HEK293 (cell line): ENCODE results near the gene POC1B.

ENCODE experiments used
- CTCF ChIA-PET: fragments of 350-600 bp; formaldehyde crosslinking; extraction: SDS; loops from one replicate; lab custom pipeline; 2021; ENCODE audit warnings: antibody characterized with exemption; lab: Yijun Ruan, JAX
- POLR2A ChIA-PET: fragments of 300-600 bp; formaldehyde crosslinking; extraction: SDS; loops from one replicate; lab custom pipeline; 2020; ENCODE audit warnings: antibody characterized with exemption, inconsistent platforms; lab: Yijun Ruan, JAX
- H3K27ac ChIP-seq: fragments of 200-500 bp; sonication (Bioruptor generic); 2 replicates; pipeline ENCODE4 v1.5.1; 2014; ENCODE audit warnings: low read depth, low read length, control low read depth, inconsistent platforms; ENCODE audit errors: extremely low read depth
- H3K36me3 ChIP-seq, 2 experiments: fragments of 200-500 bp in 1 of 2; sonication (Bioruptor generic) in 1 of 2; 1 replicate in 1 of 2; 2 replicates in 1 of 2; pipeline ENCODE4 v1.5.1; 2014 to 2017; ENCODE audit warnings: inconsistent platforms in 2 of 2, low read length in 2 of 2; ENCODE audit not compliant: control insufficient read depth in 2 of 2, insufficient read depth in 1 of 2
- H3K4me1 ChIP-seq: fragments of 200-500 bp; sonication (Bioruptor generic); 2 replicates; pipeline ENCODE4 v1.5.1; 2014; ENCODE audit warnings: mild to moderate bottlenecking, low read length, inconsistent platforms; ENCODE audit not compliant: control insufficient read depth, insufficient read depth
- H3K4me3 ChIP-seq: 2 replicates; pipeline ENCODE4 v1.5.1; 2011; ENCODE audit warnings: low read depth, mild to moderate bottlenecking, control low read depth, low read length, moderate library complexity
- H3K9me3 ChIP-seq: fragments of 200-500 bp; sonication (Bioruptor generic); 2 replicates; pipeline ENCODE4 v1.5.1; 2014; ENCODE audit warnings: low read depth, low read length, inconsistent platforms; ENCODE audit not compliant: control insufficient read depth, insufficient read depth
- EGR2 ChIP-seq: fragments of 450-650 bp; formaldehyde crosslinking; IDR thresholded peaks from 2 replicates; pipeline ENCODE4 v1.5.1; 2016; ENCODE audit warnings: low read depth, missing biosample characterization, missing genetic modification characterization
- GFI1B ChIP-seq: fragments of 450-650 bp; formaldehyde crosslinking; IDR thresholded peaks from 2 replicates; pipeline ENCODE4 v1.5.1; 2016; ENCODE audit warnings: missing biosample characterization, missing genetic modification characterization
- GLI4 ChIP-seq: fragments of 450-650 bp; formaldehyde crosslinking; IDR thresholded peaks from 2 replicates; pipeline ENCODE4 v1.5.1; 2016; ENCODE audit warnings: missing biosample characterization, missing genetic modification characterization
- OSR2 ChIP-seq: fragments of 450-650 bp; formaldehyde crosslinking; IDR thresholded peaks from 2 replicates; pipeline ENCODE4 v1.5.1; 2016; ENCODE audit warnings: missing biosample characterization, missing genetic modification characterization
- SCRT1 ChIP-seq: fragments of 450-650 bp; formaldehyde crosslinking; IDR thresholded peaks from 2 replicates; pipeline ENCODE4 v1.5.1; 2016; ENCODE audit warnings: missing biosample characterization, missing genetic modification characterization, borderline replicate concordance
- ZBTB7A ChIP-seq: fragments of 450-650 bp; formaldehyde crosslinking; IDR thresholded peaks from 2 replicates; pipeline ENCODE4 v1.5.1; 2016; ENCODE audit warnings: low read depth, missing biosample characterization, missing genetic modification characterization
- ZFHX2 ChIP-seq: fragments of 450-650 bp; formaldehyde crosslinking; conservative IDR thresholded peaks from 2 replicates; pipeline ENCODE4 v1.5.1; 2016; ENCODE audit warnings: missing biosample characterization, missing genetic modification characterization
- ZFP69B ChIP-seq: fragments of 450-650 bp; formaldehyde crosslinking; IDR thresholded peaks from 2 replicates; pipeline ENCODE4 v1.5.1; 2016; ENCODE audit warnings: missing biosample characterization, missing genetic modification characterization
- ZNF132 ChIP-seq: fragments of 450-650 bp; formaldehyde crosslinking; IDR thresholded peaks from 2 replicates; pipeline ENCODE4 v1.5.1; 2017; ENCODE audit warnings: missing biosample characterization, missing genetic modification characterization, borderline replicate concordance
- ZNF18 ChIP-seq: fragments of 450-650 bp; formaldehyde crosslinking; IDR thresholded peaks from 2 replicates; pipeline ENCODE4 v1.5.1; 2016; ENCODE audit warnings: missing biosample characterization, missing genetic modification characterization
- ZNF211 ChIP-seq: fragments of 450-650 bp; formaldehyde crosslinking; IDR thresholded peaks from 2 replicates; pipeline ENCODE4 v1.5.1; 2016; ENCODE audit warnings: low read depth, missing biosample characterization, missing genetic modification characterization
- ZNF223 ChIP-seq: fragments of 450-650 bp; formaldehyde crosslinking; IDR thresholded peaks from 2 replicates; pipeline ENCODE4 v1.5.1; 2016; ENCODE audit warnings: missing biosample characterization, missing genetic modification characterization
- ZNF48 ChIP-seq: fragments of 450-650 bp; formaldehyde crosslinking; IDR thresholded peaks from 2 replicates; pipeline ENCODE4 v1.5.1; 2016; ENCODE audit warnings: missing biosample characterization, missing genetic modification characterization
- ZNF488 ChIP-seq: fragments of 450-650 bp; formaldehyde crosslinking; IDR thresholded peaks from 2 replicates; pipeline ENCODE4 v1.5.1; 2016; ENCODE audit warnings: missing biosample characterization, missing genetic modification characterization
- ZNF548 ChIP-seq: fragments of 450-650 bp; formaldehyde crosslinking; IDR thresholded peaks from 2 replicates; pipeline ENCODE4 v1.5.1; 2016; ENCODE audit warnings: missing biosample characterization, missing genetic modification characterization
- ZNF645 ChIP-seq: fragments of 450-650 bp; formaldehyde crosslinking; IDR thresholded peaks from 2 replicates; pipeline ENCODE4; 2016; ENCODE audit warnings: missing biosample characterization, missing genetic modification characterization
- ZNF692 ChIP-seq: fragments of 450-650 bp; formaldehyde crosslinking; IDR thresholded peaks from 2 replicates; pipeline ENCODE4 v1.5.1; 2016; ENCODE audit warnings: missing biosample characterization, missing genetic modification characterization
- ZNF785 ChIP-seq: fragments of 450-650 bp; formaldehyde crosslinking; IDR thresholded peaks from 2 replicates; pipeline ENCODE4 v1.5.1; 2016; ENCODE audit warnings: missing biosample characterization, missing genetic modification characterization
- ZNF837 ChIP-seq: fragments of 450-650 bp; formaldehyde crosslinking; IDR thresholded peaks from 2 replicates; pipeline ENCODE4 v1.5.1; 2016; ENCODE audit warnings: missing biosample characterization, missing genetic modification characterization

Gene POC1B

GRCh38 chr12:89517720-89518119, 8.1 kb downstream of the POC1B start:
- Histone ChIP-seq H3K4me3 (no peak overlapping the region), H3K36me3 (peaks cover 0 to 12% of the 10 kb centered on the region in 2 experiments; a peak in 1 of 3 replicates), H3K27ac (no peak overlapping the region), H3K9me3 (no peaks in the 10 kb centered on the region), H3K4me1 (no peaks in the 10 kb centered on the region)
- ChIA-PET POLR2A (no interaction called here), CTCF (interaction anchor here (0.6 to 0.7 kb wide), 3 partner anchors 12 to 408 kb away, joined by 3 read pairs; no protein-coding TSS in a partner anchor)
- no peak for TF ChIP-seq ZNF132 (tag by site-specific recombination)
- TF ChIP-seq ZFHX2, result no peak
- no peak for TF ChIP-seq ZBTB7A (tag by site-specific recombination)
- no peak for TF ChIP-seq ZNF548 (tag by site-specific recombination)
- TF ChIP-seq SCRT1, result no peak
- TF ChIP-seq ZNF645 (tag by site-specific recombination), result no peak
- TF ChIP-seq EGR2 (tag by site-specific recombination), result no peak
- no peak for TF ChIP-seq ZFP69B (tag by site-specific recombination)
- no peak for TF ChIP-seq ZNF837 (tag by site-specific recombination)
- no peak for TF ChIP-seq ZNF488 (tag by site-specific recombination)
- TF ChIP-seq ZNF785 (tag by site-specific recombination), result no peak
- no peak for TF ChIP-seq ZNF48 (tag by site-specific recombination)
- no peak for TF ChIP-seq ZNF18 (tag by site-specific recombination)
- no peak for TF ChIP-seq ZNF223
- no peak for TF ChIP-seq OSR2 (tag by site-specific recombination)
- TF ChIP-seq ZNF211 (tag by site-specific recombination), result no peak
- TF ChIP-seq GLI4 (tag by site-specific recombination), result no peak

- ChIA-PET POLR2A (no interaction called here), CTCF (no interaction called here)
- TF ChIP-seq ZNF692 (tag by site-specific recombination) (peak; percentile 55; the same call in 1 of the 2 replicates), GFI1B (tag by site-specific recombination) (no peak)
- Histone ChIP-seq H3K27ac (no peak overlapping the region), H3K9me3 (no peaks in the 10 kb centered on the region), H3K4me3 (no peak overlapping the region), H3K36me3 (peaks cover 0 to 3% of the 10 kb centered on the region in 2 experiments; a peak in 1 of 3 replicates), H3K4me1 (no peaks in the 10 kb centered on the region)
Measured at GRCh38 chr12:89516633-89517032, 9.2 kb downstream of the POC1B start.
